Measurements from ENCODE around the gene HRAS.
A peak's percentile ranks its signal among the peaks of the same experiment; 100 is the strongest.
"Not testable (repeated sequence)": the region's sequence is repeated elsewhere in the genome, so short reads cannot be mapped to it uniquely, and the experiment has no call there.

The HRAS gene

GRCh38 chr11:535519-536454 lies at the start of gene HRAS:
Gene HRAS (minus strand): TSS chr11:535576.
- peak; percentile 60 for DNase-seq (ENCODE audit: low read depth)

GRCh38 chr11:584287-584686 lies 48.9 kb upstream of the HRAS start:
- no peak for DNase-seq (ENCODE audit: low read depth)

DNA sequence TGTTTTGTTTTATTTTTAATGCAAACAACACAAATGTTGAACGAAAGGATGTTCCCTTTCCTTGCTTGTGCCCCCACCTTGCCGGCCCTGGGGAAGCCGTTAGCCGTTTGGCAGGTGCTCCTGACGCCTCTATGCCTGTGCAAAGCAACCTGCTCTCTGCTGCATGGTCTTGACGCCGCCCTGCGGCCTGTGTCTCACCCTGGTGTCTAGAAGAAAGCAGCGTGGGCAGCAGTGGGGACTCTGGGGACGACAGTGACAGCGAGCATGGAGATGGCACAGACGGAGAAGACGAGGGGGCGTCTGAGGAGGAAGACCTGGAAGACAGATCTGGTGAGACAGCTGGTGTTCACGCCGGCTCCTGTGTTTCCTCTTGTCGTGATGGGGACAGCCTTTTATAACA lies 46.4 kb upstream of the HRAS start:
- no peak for DNase-seq (ENCODE audit: low read depth)

- DNase-seq (ENCODE audit: low read depth), result no peak
Measured at GRCh38 chr11:581342-581741, 46.0 kb upstream of the HRAS start.

- DNase-seq (ENCODE audit: low read depth), result no peak
Measured at GRCh38 chr11:579830-580601, 44.6 kb upstream of the HRAS start.

GRCh38 chr11:578276-579035 lies 43.1 kb upstream of the HRAS start:
- no peak for DNase-seq (ENCODE audit: low read depth)

DNA sequence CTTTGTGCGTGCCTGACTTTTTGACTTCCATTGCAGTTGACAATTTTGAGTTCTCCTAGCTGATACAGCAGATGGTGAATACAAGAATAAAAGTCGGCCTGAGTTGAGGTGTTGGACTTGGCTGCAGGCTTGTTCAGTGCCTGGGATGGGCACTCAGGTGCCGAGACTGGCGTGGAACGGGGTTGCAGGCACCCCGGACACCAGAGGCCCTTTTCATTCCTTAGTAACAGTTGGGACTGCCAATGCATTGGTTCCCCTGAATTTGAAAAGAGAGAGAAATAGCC lies 42.2 kb upstream of the HRAS start:
- no peak for DNase-seq (ENCODE audit: low read depth)

DNA sequence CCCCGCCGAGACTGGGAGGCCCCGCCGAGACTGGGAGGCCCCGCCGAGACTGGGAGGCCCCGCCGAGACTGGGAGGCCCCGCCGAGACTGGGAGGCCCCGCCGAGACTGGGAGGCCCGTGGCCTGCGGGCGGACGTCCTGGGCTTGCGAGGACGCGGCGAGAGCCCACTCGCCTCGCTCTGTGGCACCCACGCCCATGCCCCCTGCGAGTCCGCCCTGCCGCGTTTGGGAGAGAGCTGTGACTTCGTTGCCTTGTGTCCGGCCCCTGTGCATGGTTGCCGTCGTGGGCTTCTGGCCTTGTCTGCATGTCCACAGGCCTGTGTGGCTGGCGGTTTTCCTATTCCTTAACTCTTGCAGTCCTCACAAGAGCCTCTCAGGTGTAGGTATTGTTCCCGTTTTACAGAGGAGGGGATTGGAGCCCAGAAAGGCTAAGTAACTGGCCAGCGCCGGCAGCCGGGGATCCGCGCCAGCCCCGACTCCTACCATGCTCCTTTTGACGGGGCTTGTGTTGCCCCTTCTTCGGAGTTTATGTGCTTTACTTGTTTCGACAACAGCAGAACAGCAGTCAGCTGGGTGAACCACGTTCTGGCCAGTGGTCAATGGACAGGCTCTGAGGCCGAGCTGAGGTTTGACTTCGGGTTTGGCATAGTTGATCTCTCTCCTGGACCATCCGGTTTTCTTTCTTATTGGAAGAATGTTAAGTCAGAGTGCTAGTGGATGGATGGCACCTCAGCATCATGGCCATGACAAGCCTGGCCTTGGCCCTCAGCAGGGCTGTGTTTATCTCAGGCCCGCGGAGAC lies 41.6 kb upstream of the HRAS start:
- no peak for DNase-seq (ENCODE audit: low read depth)

DNA sequence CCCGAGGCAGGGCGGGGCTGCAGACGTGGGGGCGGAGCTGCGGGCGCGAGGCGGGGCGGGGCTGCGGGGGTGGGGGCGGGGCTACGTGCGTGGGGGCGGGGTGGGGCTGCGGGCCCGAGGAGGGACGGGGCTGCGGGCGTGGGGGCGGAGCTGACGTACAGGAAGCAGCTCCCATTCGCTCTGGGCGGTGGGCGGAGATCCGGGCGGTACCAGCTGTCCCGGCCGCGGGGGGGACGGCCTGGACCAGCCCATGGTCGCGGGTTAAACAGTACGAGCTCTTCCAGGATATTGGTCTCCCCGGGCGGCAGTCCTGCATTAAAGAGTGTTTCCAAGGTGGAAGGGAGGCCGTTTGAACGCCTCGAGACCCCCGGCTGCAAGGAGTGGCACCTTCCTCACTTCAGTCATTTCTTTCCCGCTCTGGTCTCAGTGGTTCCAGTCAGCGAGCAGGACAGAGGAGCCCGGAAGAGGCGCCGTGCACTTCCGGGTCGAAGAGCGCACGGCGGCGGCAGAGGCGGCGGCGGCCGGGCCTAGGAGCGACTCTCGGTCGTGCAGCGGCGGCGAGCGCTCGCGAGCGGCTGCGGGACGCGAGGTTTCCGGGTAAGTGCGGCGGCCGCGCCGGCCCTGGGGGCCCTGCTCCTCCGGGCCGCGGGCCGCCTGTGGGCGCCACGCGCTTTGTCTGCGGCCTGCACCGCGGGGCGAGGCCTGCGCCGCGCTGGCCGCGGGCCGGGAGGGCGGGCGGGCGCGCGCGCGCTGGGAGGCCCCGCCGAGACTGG lies 40.8 kb upstream of the HRAS start, which contains the start of gene PHRF1:
PHRF1 (plus strand) TSS at position 475 of the 773 bp plus-strand sequence. CDS start 5,043 bp downstream, outside the sequence.
- DNase-seq (ENCODE audit: low read depth), result peak; percentile 60

GRCh38 chr11:575313-575995 lies 40.1 kb upstream of the HRAS start:
- no peak for DNase-seq (ENCODE audit: low read depth)

GRCh38 chr11:574632-575312 lies 39.4 kb upstream of the HRAS start:
- DNase-seq (ENCODE audit: low read depth), result no peak

DNA sequence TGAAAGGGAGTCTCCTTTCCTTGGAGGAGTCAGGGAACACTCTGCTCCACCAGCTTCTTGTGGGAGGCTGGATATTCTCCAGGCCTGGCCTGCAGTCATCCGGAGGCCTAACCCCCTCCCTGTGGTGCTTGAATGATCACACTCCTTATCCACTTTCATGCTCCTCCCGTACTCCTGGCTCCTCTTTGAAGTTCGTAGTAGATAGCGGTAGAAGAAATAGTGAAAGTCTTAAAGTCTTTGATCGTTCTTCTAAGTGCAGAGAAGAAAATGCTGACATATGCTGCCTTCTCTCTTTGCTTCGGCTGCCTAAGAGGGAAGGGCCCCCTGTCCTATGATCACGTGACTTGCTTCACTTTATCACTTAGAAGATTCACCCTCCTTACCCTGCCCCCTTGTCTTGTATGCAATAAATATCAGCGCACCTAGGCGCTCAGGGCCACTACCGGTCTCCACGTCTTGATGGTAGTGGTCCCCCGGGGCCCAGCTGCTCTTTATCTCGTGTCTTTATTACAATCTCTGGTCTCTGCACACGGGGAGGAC lies 38.7 kb upstream of the HRAS start:
- DNase-seq (ENCODE audit: low read depth), result not testable (repeated sequence)

- DNase-seq (ENCODE audit: low read depth), result no peak
Measured at GRCh38 chr11:573146-573759, 37.9 kb upstream of the HRAS start.

- DNase-seq (ENCODE audit: low read depth), result no peak
Measured at GRCh38 chr11:571802-572185, 36.4 kb upstream of the HRAS start.

- no peak for DNase-seq (ENCODE audit: low read depth)
Measured at GRCh38 chr11:569158-569885, 33.9 kb upstream of the HRAS start.

- peak; percentile 10 for DNase-seq (ENCODE audit: low read depth)
Measured at GRCh38 chr11:568306-569157, 33.2 kb upstream of the HRAS start.

DNA sequence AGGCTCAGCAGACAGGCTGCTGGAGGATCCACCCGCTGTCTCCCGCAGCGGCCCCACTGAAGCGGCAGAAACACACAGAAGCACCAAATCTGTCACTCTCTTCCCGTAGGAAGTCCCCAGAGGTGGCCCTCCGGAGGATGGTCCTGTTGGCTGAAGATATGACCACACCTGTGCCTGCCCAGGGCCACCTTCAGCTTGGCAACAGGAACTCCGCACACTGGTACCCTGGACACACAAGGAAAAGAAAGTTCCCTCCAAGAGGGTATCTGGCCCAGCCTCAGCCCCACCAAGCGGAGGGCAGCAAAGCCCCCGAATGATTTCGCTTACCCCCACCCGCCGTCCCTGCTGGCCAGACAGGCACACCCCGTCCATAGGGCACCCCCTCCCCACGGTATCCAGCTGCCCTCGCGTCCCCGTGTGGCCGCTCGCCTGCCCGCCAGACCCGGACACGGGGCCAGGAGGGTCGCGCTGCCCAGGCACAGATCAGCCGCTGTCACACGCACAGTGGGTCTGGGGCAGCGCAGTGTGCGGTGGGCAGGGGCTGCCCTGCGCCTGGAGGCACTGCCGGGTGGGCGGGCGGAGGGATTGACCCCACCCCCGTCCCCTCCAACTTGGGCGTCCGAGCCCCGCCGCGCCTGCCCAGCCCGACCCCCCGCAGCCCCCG lies 32.4 kb upstream of the HRAS start:
- DNase-seq (ENCODE audit: low read depth), result no peak

Data from non-pigmented ciliary epithelial cell (primary cell).